SK-N-SH (cell line): ENCODE results near the gene AGBL3. TPM values are rescaled to one million over a fixed set of nuclear protein-coding genes. Genes with fewer than 3 reads are reported as not detected.

Experiments
- CTCF ChIA-PET: fragments of 300-600, 350-600 bp; formaldehyde crosslinking; extraction: SDS; loops from one replicate; lab custom pipeline; 2021; lab: Yijun Ruan, JAX
- POLR2A ChIA-PET: fragments of 350-600 bp; sonication (Branson Sonifier 250); formaldehyde crosslinking; extraction: SDS; loops from one replicate; lab custom pipeline; 2020; ENCODE audit warnings: antibody characterized with exemption, inconsistent platforms; lab: Yijun Ruan, JAX
- DNase-seq: peaks from one replicate; pipeline ENCODE4 v3.0.0; 2012
- H2AFZ ChIP-seq: fragments of 200-600 bp; sonication (generic); 2 replicates; pipeline ENCODE4 v1.8.1; 2016; ENCODE audit warnings: antibody characterized with exemption, mild to moderate bottlenecking, low read depth
- H3F3A ChIP-seq: fragments of 200-600 bp; sonication (generic); replicated peaks from 2 replicates; pipeline ENCODE3; 2016; ENCODE audit warnings: antibody characterized with exemption, mild to moderate bottlenecking; ENCODE audit not compliant: insufficient read depth
- H3K27ac ChIP-seq, 2 experiments: fragments of 200-500 bp in 1 of 2; fragments of 200-600 bp in 1 of 2; sonication (Bioruptor generic) in 1 of 2; sonication (generic), shearing (Covaris generic) in 1 of 2; 2 replicates each; pipeline versions ENCODE4 v1.5.1 to v1.6.1; 2014 to 2016; ENCODE audit warnings: low read depth in 2 of 2, inconsistent platforms in 1 of 2, low read length in 1 of 2, mild to moderate bottlenecking in 1 of 2, mixed read lengths in 1 of 2
- H3K27me3 ChIP-seq: fragments of 200-600 bp; sonication (generic), shearing (Covaris generic); 2 replicates; pipeline ENCODE4 v1.6.1; 2016; ENCODE audit warnings: mixed run types; ENCODE audit not compliant: insufficient read depth
- H3K36me3 ChIP-seq, 2 experiments: fragments of 200-500 bp in 1 of 2; fragments of 200-600 bp in 1 of 2; sonication (Bioruptor generic) in 1 of 2; sonication (generic) in 1 of 2; replicated peaks in 1 of 2; 2 replicates each; pipeline versions ENCODE3 to v1.5.1; 2014 to 2016; ENCODE audit warnings: low read length in 1 of 2, mild to moderate bottlenecking in 1 of 2; ENCODE audit not compliant: insufficient read depth in 2 of 2, control insufficient read depth in 1 of 2
- H3K4me1 ChIP-seq, 2 experiments: fragments of 200-500 bp in 1 of 2; fragments of 200-600 bp in 1 of 2; sonication (Bioruptor generic) in 1 of 2; sonication (generic), shearing (Covaris generic) in 1 of 2; 2 replicates each; pipeline versions ENCODE4 v1.5.1 to v1.6.1; 2014 to 2016; ENCODE audit warnings: low read depth in 1 of 2, low read length in 1 of 2, mixed run types in 1 of 2; ENCODE audit not compliant: insufficient read depth in 2 of 2, control insufficient read depth in 1 of 2
- H3K4me2 ChIP-seq: fragments of 200-600 bp; sonication (generic), shearing (Covaris generic); 2 replicates; pipeline ENCODE4 v1.6.1; 2017; ENCODE audit warnings: mixed run types
- H3K4me3 ChIP-seq, 2 experiments: fragments of 200-500 bp in 1 of 2; fragments of 200-600 bp in 1 of 2; sonication (Bioruptor generic) in 1 of 2; sonication (generic), shearing (Covaris generic) in 1 of 2; 2 replicates each; pipeline versions ENCODE4 v1.5.1 to v1.8.1; 2014 to 2016; ENCODE audit warnings: low read depth in 2 of 2, inconsistent platforms in 1 of 2, low read length in 1 of 2, mild to moderate bottlenecking in 1 of 2, mixed read lengths in 1 of 2, moderate library complexity in 1 of 2
- H3K79me2 ChIP-seq: fragments of 200-600 bp; sonication (generic); 2 replicates; pipeline ENCODE4 v1.8.1; 2017; ENCODE audit warnings: mild to moderate bottlenecking; ENCODE audit not compliant: insufficient read depth
- H3K9ac ChIP-seq: fragments of 200-600 bp; sonication (generic); 2 replicates; pipeline ENCODE4 v1.6.1; 2017; ENCODE audit warnings: mixed run types
- H3K9me2 ChIP-seq: fragments of 200-600 bp; sonication (generic); 2 replicates; pipeline ENCODE4 v1.6.1; 2017; ENCODE audit warnings: mixed run types
- H3K9me3 ChIP-seq: fragments of 200-600 bp; sonication (generic); 2 replicates; pipeline ENCODE4 v1.6.1; 2017; ENCODE audit warnings: mixed run types, mild to moderate bottlenecking, moderate library complexity
- H4K20me1 ChIP-seq: fragments of 200-600 bp; sonication (generic); 2 replicates; pipeline ENCODE4 v1.6.1; 2017; ENCODE audit warnings: mild to moderate bottlenecking, mixed run types; ENCODE audit not compliant: insufficient read depth
- CTCF ChIP-seq: fragments of 200-600 bp; sonication (generic); IDR thresholded peaks from 2 replicates; pipeline ENCODE4 v1.6.1; 2017; ENCODE audit warnings: antibody characterized with exemption, mild to moderate bottlenecking, moderate library complexity
- EP300 ChIP-seq, 2 experiments: IDR thresholded peaks; 2 replicates each; pipeline versions ENCODE4 v1.4.0 to v1.6.1; 2012; ENCODE audit warnings: borderline replicate concordance in 1 of 2, low read depth in 1 of 2, low read length in 1 of 2
- EZH2phosphoT487 ChIP-seq: fragments of 200-600 bp; sonication (generic); IDR thresholded peaks from 2 replicates; pipeline ENCODE4 v1.6.1; 2017; ENCODE audit warnings: low read depth, mixed run types, mild to moderate bottlenecking, antibody characterized with exemption, moderate library complexity, borderline replicate concordance
- FOSL2 ChIP-seq: IDR thresholded peaks from 2 replicates; pipeline ENCODE4 v1.4.0; 2012; ENCODE audit warnings: low read depth, mild to moderate bottlenecking, moderate library complexity, borderline replicate concordance
- GABPA ChIP-seq: IDR thresholded peaks from 2 replicates; pipeline ENCODE4 v1.4.0; 2012; ENCODE audit warnings: low read depth, mild to moderate bottlenecking
- IRF3 ChIP-seq: fragments of 150-350 bp; IDR thresholded peaks from 2 replicates; pipeline ENCODE4 v1.6.1; 2016; ENCODE audit warnings: mild to moderate bottlenecking, low read depth, low read length
- MEF2A ChIP-seq: IDR thresholded peaks from 2 replicates; pipeline ENCODE4 v1.4.0; 2012; ENCODE audit warnings: low read depth, borderline replicate concordance
- MXI1 ChIP-seq: IDR thresholded peaks from 2 replicates; pipeline ENCODE4 v1.6.1; 2012; ENCODE audit warnings: mild to moderate bottlenecking, low read depth, low read length, improper control_type of control experiment
- RAD21 ChIP-seq: IDR thresholded peaks from 2 replicates; pipeline ENCODE4 v1.6.1; 2012; ENCODE audit warnings: mild to moderate bottlenecking, low read length
- RCOR1 ChIP-seq: fragments of 150-350 bp; IDR thresholded peaks from 2 replicates; pipeline ENCODE4 v1.6.1; 2017; ENCODE audit warnings: antibody characterized with exemption, low read length
- RXRA ChIP-seq: IDR thresholded peaks from 2 replicates; pipeline ENCODE4 v1.4.0; 2012; ENCODE audit warnings: low read depth, mild to moderate bottlenecking, borderline replicate concordance
- TEAD4 ChIP-seq: IDR thresholded peaks from 2 replicates; pipeline ENCODE4 v1.4.0; 2012; ENCODE audit warnings: mild to moderate bottlenecking, borderline replicate concordance; ENCODE audit not compliant: insufficient read depth
- USF2 ChIP-seq: fragments of 150-350 bp; IDR thresholded peaks from 2 replicates; pipeline ENCODE4 v1.6.1; 2017; ENCODE audit warnings: antibody characterized with exemption, low read length, low read depth, borderline replicate concordance
- YY1 ChIP-seq: IDR thresholded peaks from 2 replicates; pipeline ENCODE4 v1.4.0; 2012; ENCODE audit warnings: low read depth, mild to moderate bottlenecking
- ZBTB33 ChIP-seq: IDR thresholded peaks from 2 replicates; pipeline ENCODE4 v1.4.0; 2012; ENCODE audit warnings: low read depth, borderline replicate concordance
- WGBS: methylation state at CpG from one replicate; pipeline ENCODE4 v1.1.6; 2017; ENCODE audit warnings: low lambda C conversion rate; 5-methylcytosine and 5-hydroxymethylcytosine counted together
- polyA plus RNA-seq, 3 experiments: library from polyadenylated mRNA; depleted of rRNA; stranded (reverse); fragments of >200 nt; gene quantifications; 2 replicates each; pipeline ENCODE4 v1.2.3, GENCODE V29; 2012

Gene AGBL3
- polyA plus RNA-seq, 1 of the 3 experiments (the other 2 are of a cell fraction), result 0.35 TPM

- no peak for TF ChIP-seq RXRA
- TF ChIP-seq, all 33 proteins: peak for 0
Observed at GRCh38 chr7:135129579-135129978, 143.3 kb downstream of the AGBL3 start (continued).

- CTCF ChIA-PET, result interaction anchor here (1.2 kb wide), 1 partner anchor 10 kb away, joined by 3 read pairs; no protein-coding TSS in a partner anchor
- POLR2A ChIA-PET, result no interaction called here
- no peaks in the 10 kb centered on the region; the same call in 1 of the 2 replicates for H3K9me2 ChIP-seq
- H4K20me1 ChIP-seq, result no peaks in the 10 kb centered on the region
- H3K4me1 ChIP-seq, result peaks cover 0 to 2% of the 10 kb centered on the region in 2 experiments; a peak in 1 of 4 replicates
- H3K9ac ChIP-seq, result no peak overlapping the region
- H3K27me3 ChIP-seq, result no peaks in the 10 kb centered on the region
- TF ChIP-seq YY1, result no peak
- no peak for TF ChIP-seq RCOR1
- no peak for TF ChIP-seq MEF2A
- TF ChIP-seq ZBTB33, result no peak
- no peak for TF ChIP-seq EP300 (IDR thresholded peaks at IDR 0.05; ENCODE audit: borderline replicate concordance in 1 of 2, low read depth in 1 of 2, low read length in 1 of 2)
- TF ChIP-seq EZH2phosphoT487, result no peak
- H3K27ac ChIP-seq, result no peak overlapping the region
- H3F3A ChIP-seq, result no peaks in the 10 kb centered on the region
- no peaks in the 10 kb centered on the region for H3K36me3 ChIP-seq
- no peak for DNase-seq
- H3K9me3 ChIP-seq, result no peaks in the 10 kb centered on the region
- no peak overlapping the region for H2AFZ ChIP-seq
- 49% methylated on average over 3 of the region's 3 CpGs for WGBS
- no peak overlapping the region for H3K4me2 ChIP-seq
- no peaks in the 10 kb centered on the region for H3K79me2 ChIP-seq
- H3K4me3 ChIP-seq, result no peak overlapping the region
Observed at GRCh38 chr7:135143885-135144668, 157.8 kb downstream of the AGBL3 start.

GRCh38 chr7:135147341-135147898 is 161.1 kb downstream of the AGBL3 start:
- TF ChIP-seq TEAD4, result no peak
- no peak for TF ChIP-seq RXRA
- TF ChIP-seq USF2, result no peak
- TF ChIP-seq MXI1, result no peak
- TF ChIP-seq IRF3, result no peak
- TF ChIP-seq FOSL2, result no peak
- no peak for TF ChIP-seq CTCF
- TF ChIP-seq RAD21, result no peak
- no peak for TF ChIP-seq GABPA
- TF ChIP-seq, all 33 proteins: peak for 0
- Histone ChIP-seq H3K9me2 (no peaks in the 10 kb centered on the region), H3K4me3 (peak overlapping the region in 1 of 2 experiments; percentile 30; a peak in 3 of 4 replicates), H3F3A (no peaks in the 10 kb centered on the region), H3K79me2 (no peaks in the 10 kb centered on the region), H3K36me3 (no peaks in the 10 kb centered on the region), H3K9me3 (no peaks in the 10 kb centered on the region), H4K20me1 (no peaks in the 10 kb centered on the region), H3K4me2 (peak overlapping the region; percentile 30), H2AFZ (peak overlapping the region; percentile 65), H3K4me1 (peaks cover 0 to 2% of the 10 kb centered on the region in 2 experiments; a peak in 1 of 4 replicates), H3K9ac (no peak overlapping the region), H3K27me3 (no peaks in the 10 kb centered on the region), H3K27ac (no peak overlapping the region)
- DNase-seq, result no peak
- WGBS, result 51% methylated on average over 6 of the region's 6 CpGs
- POLR2A ChIA-PET, result no interaction called here
- CTCF ChIA-PET, result interaction anchor here (2.0 to 2.2 kb wide), 2 partner anchors 13 kb away, joined by 5 read pairs; no protein-coding TSS in a partner anchor
